GM21786 (cell line): ENCODE data around the gene IKBIP.
A peak's percentile ranks its signal among the peaks of the same experiment; 100 is the strongest.
"Not testable (repeated sequence)": the region's sequence is repeated elsewhere in the genome, so short reads cannot be mapped to it uniquely, and the experiment has no call there.

Source experiments
- ATAC-seq: cut with Tn5 transposase; IDR thresholded peaks from one replicate; pipeline ENCODE4 v1.9.1; 2021; ENCODE audit not compliant: unreplicated experiment

The IKBIP gene

GRCh38 chr12:98644712-98645571 is at the start of gene IKBIP, which contains the start of gene APAF1:
Gene IKBIP, minus strand, starts transcription at chr12:98644788. Its CDS starts 87 bp downstream, at chr12:98644701.
Gene APAF1, plus strand, starts transcription at chr12:98645290. Its CDS starts 3,070 bp downstream, at chr12:98648360.
- ATAC-seq = peak; percentile 87

DNA sequence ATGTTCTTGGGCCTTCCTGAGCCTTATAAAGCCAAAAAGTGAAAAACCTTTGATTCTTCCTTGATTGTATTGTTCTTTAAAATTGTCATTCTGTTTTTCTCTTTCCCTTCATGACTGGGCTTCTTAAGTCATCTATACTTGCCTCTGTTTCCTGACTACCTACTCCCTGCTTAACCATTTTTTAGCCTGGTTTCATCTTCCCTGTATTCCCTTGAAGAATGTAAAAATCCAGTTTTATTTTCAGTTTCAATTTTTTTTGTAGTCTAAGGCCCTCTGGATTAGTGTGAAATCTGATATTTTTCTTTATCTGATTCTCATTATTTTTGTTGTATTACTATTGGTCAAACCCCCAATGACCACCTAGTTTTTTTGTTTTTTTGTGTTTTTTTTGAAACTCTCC is 46.8 kb upstream of the IKBIP start:
- no peak for ATAC-seq

GRCh38 chr12:98686603-98687002 is 42.0 kb upstream of the IKBIP start:
- no peak for ATAC-seq

DNA sequence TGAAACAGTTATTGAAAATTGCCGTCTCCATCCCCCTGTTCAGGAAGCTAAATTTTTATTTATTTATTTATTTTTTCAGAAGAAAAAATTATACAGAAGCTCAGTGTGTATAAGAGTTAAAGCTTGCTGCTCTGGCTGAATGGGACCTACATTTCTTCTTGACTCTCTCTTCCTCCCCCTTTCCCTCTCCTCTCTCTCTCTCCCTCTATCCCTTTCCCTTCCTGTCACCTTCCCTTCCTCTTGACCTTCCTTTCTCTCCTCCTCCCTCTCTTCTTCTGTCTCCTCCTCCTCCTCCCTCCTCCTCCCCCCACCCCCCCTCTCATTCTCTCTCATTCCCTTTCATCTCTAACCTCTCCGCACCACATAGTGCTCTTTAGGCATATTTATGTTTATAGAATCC is 39.6 kb upstream of the IKBIP start:
- no peak for ATAC-seq

- ATAC-seq = no peak
These were observed 35.0 kb upstream of the IKBIP start for GRCh38 chr12:98679611-98680005.

DNA sequence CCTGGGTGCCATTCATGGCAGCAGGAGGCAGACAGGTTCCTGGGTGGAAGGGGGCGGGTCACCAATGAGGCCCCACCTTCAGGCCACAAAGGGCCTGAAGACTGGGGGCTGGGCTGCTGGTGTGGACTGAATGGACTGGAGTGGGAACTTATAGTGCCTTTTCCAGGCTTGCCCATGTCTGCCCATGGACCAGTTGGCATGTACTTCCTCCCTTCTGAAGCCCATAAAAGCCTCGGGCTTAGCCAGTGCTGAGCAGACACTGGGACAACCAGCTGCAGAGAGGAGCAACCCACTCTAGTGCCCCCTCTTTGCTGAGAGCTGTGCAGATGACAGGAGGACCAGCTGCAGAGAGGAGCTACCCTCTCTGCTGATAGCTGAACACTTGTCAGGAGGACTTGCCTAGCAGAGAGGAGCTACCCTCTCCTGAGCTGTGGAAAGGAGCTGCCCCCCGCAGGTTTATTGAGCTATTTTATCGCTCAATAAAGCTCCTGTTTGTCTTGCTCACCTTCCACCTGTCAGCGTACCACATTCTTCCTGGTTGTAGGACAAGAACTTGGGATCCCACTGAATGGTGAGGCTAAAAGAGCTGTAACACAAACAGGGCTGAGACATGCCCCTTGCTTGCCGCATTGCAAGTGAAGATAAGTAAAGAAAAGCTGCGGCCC is 34.5 kb upstream of the IKBIP start:
- ATAC-seq = no peak

DNA sequence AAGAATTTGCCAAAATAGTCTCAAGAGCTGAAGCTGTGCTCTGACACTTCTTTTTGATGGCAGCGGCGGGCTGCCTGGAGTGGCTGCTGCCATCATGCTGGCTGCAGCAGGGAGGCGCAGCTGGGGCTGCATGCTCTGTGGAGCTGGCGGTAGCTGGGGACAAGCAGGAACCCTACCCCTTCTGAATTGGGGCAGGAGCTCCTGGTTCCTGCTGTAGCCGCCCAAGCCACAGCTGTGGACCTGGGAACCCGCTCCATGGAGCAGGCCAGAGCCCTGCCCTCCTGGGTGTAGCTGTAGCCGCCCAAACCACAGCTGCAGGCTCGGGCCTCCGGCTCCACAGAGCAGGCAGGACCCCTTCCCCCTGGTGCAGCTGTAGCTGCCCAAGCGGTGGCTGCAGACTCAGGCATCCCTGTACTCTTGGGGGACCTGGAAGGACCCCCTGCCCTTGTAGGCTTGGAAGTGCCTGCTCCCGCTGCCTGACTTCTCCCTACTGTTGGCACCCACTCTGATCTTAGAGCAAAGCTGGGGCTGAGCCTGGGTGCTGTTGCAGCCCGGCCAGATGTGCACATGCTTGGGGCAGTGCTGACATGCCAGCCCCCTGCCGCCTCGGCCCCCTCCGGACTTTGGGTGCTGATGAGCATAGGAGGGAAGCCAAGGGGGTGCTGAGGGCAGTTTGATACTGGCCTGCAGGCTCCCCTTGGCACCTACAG is 33.8 kb upstream of the IKBIP start:
- no peak for ATAC-seq

- ATAC-seq = no peak
These were observed 30.3 kb upstream of the IKBIP start for GRCh38 chr12:98674841-98675240.

- no peak for ATAC-seq
These were observed 26.9 kb upstream of the IKBIP start for GRCh38 chr12:98671459-98671858.

GRCh38 chr12:98669751-98670150 is 25.2 kb upstream of the IKBIP start:
- no peak for ATAC-seq

DNA sequence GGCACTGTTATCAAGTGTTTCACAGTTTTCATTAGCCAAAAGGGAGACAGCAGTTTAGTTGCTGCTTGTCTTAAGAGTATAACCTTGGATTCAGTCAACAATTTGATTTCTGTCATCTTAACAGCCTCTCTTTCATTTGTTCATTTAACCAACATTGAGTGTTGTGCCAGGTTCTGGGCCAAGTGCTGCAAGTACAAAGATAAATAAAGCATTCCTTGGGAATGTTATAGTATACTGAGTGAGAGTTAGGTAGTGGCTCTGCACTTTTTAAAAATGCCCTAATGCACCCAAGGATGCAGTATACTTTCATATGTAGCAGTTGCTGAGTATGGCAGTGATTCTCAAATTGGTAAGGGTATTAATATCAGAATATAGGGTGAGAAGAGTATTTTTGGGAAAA is 15.9 kb upstream of the IKBIP start:
- no peak for ATAC-seq

- no peak for ATAC-seq
These were observed 11.9 kb upstream of the IKBIP start for GRCh38 chr12:98656289-98657101.

DNA sequence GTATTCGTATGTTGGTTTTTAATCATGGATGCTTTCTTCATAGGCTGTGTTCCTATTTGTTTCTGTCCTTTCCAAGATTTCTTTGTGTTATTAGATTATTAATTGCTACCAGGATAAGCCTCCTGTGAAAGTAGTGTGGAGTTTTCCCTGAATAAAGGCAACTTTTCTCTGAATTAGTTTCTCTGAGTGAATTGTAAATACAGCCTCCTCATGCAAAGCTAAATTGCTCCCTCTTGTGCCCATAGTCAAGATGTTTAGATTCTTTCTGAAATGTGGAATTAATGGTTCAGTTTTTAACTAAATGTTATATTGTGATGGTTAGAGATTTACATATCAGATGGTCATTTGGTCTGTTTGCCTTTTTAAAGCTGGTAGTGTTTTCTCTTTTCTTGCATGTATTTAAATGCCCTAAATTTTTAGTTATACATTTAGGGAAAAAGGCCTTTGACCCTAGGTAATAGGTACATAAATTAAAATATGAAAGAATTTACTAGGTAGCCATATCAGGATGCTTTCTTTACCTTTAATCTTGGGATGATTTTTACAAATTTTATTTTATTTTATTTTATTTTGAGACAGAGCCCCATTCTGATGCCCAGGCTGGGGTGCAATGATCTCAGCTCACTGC is 9.4 kb upstream of the IKBIP start:
- no peak for ATAC-seq

- no peak for ATAC-seq
These were observed 6.7 kb upstream of the IKBIP start for GRCh38 chr12:98651328-98651727.

DNA sequence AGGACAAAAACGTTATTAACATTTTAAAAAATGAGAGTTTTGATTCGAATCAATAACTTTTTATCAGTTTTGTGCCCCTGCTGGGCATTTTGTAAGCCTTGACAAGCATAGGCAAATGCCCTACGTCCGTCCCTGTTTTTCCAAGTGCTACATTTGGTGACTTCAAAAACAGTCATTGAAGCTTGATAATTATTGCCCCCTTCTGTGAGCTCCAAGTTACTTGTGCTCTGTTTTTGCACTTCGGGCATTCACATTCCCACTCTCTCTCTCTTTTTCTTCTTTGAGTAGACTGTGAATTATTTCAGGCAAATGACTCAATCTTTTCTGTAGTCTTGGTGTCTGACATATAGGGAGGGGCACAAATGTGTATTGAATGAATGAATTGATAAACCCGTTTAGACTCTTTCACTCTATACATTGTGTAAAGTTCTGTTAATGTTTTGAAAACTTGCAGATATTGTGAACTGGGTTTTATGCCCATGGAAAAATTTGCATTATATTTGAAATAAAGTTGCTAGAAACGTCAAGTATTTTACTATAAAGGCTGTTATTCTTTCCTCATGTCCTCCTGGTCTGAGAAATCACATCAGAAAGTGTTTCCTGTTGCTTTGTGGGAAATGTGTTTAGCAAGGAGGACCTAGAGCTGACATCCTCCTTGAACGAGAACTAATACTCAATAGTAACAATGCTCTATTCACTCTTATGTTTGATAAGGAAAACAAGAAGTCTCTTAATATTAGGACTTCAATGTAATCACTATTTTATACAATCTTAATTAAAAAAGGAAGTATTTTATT is 1.9 kb upstream of the IKBIP start:
- no peak for ATAC-seq

DNA sequence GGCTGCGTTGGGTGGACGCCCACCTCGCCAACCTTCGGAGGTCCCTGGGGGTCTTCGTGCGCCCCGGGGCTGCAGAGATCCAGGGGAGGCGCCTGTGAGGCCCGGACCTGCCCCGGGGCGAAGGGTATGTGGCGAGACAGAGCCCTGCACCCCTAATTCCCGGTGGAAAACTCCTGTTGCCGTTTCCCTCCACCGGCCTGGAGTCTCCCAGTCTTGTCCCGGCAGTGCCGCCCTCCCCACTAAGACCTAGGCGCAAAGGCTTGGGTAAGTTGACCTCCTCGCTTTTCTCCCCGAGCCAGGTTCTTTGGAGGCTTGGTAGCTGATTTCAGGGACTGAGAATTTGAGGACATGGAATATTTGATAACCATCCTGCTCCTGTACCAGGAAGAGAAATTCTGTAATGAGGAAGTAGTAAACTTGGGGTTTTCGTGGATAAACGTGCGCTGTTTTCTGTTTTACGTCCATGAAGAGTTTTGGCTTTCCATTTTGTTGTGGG is 1.0 kb upstream of the IKBIP start:
- peak; percentile 1 for ATAC-seq

- peak; percentile 8 for ATAC-seq
These were observed 216 bp downstream of the IKBIP start for GRCh38 chr12:98644433-98644711.

DNA sequence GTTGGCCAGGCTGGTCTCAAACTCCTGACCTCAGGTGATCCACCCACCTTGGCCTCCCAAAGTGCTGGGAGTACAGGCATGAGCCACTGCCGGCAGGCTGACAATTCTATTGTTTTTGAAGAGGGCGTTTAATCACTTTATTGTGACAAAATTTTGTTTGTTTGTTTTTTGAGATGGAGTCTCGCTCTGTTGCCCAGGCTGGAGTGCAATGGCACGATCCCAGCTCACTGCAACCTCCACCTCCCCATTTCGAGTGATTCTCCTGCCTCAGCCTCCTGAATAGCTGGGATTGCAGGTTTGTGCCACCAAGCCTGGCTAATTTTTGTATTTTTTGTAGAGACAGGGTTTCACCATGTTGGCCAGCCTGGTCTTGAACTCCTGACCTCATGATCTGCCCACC is 1.8 kb downstream of the IKBIP start:
- not testable (repeated sequence) for ATAC-seq

GRCh38 chr12:98639491-98639890 is 5.1 kb downstream of the IKBIP start:
- ATAC-seq = no peak

- ATAC-seq = no peak
These were observed 6.6 kb downstream of the IKBIP start for GRCh38 chr12:98638009-98638408.
